Urinary bladder (tissue), 4 donors: ENCODE results near the gene SLC4A7. TPM values are rescaled to one million over a fixed set of nuclear protein-coding genes. Genes with fewer than 3 reads are reported as not detected.

Experiments
- DNase-seq: peaks from one replicate; pipeline ENCODE4 v3.0.0-alpha.2; 2015; ENCODE audit errors: extremely low spot score
- H3K27ac ChIP-seq: one replicate; pipeline ENCODE4 v1.5.1; 2013; ENCODE audit warnings: low read depth, mild to moderate bottlenecking, moderate library complexity
- H3K36me3 ChIP-seq: one replicate; pipeline ENCODE4 v1.6.1; 2013; ENCODE audit warnings: mild to moderate bottlenecking, moderate library complexity; ENCODE audit not compliant: insufficient read depth
- H3K4me1 ChIP-seq: one replicate; pipeline ENCODE4 v1.6.1; 2013; ENCODE audit warnings: mild to moderate bottlenecking, moderate library complexity; ENCODE audit not compliant: insufficient read depth
- H3K4me3 ChIP-seq: one replicate; pipeline ENCODE4 v1.5.1; 2013; ENCODE audit warnings: low read depth, low read length
- WGBS: extraction: QIAGEN DNeasy Blood & Tissue Kit; methylation state at CpG from one replicate; pipeline ENCODE4 v1.1.7; 2013; 5-methylcytosine and 5-hydroxymethylcytosine counted together
- polyA plus RNA-seq: library from polyadenylated mRNA; stranded (reverse); fragments of 200-250 nt; gene quantifications from one replicate; pipeline ENCODE4 v1.2.3, GENCODE V29; 2013
- small RNA-seq: library from RNA; depleted of rRNA; stranded (forward); fragments of <200 nt; gene quantifications from one replicate; pipeline ENCODE3, GENCODE V24; 2014
- total RNA-seq: library from RNA; depleted of rRNA; stranded (reverse); fragments of >200 nt; gene quantifications from one replicate; pipeline ENCODE4 v1.2.3, GENCODE V29; 2014
- donor health status: healthy with polysubstance abuse.
- donor health status: healthy.

The SLC4A7 gene
- total and polyA plus RNA-seq, 2 donors = 13.7 to 110 TPM

DNA sequence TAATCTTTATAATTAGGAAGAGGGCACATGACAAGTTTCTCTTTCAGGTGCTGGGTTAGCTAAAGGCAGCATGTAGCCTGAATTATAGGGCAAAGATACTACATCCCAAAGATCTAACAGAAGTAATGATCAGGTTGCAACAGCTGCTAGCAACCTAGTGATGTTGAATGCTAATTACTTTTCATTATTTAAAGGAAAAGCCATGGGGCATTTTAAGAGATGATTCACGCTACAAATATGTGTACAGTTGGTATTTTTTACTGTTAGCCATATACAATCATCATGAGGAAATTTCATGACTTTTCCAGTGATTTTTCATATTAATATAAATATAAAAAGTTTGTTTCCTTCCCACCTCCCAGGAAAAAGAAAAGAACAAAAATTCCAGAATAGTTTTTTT is 158.0 kb downstream of the SLC4A7 start:
- WGBS = 66% methylated on average over 1 of the region's 1 CpG
- H3K27ac ChIP-seq = no peak overlapping the region
- no peaks in the 10 kb centered on the region for H3K36me3 ChIP-seq
- H3K4me1 ChIP-seq = no peaks in the 10 kb centered on the region
- DNase-seq = no peak
- no peak overlapping the region for H3K4me3 ChIP-seq

DNA sequence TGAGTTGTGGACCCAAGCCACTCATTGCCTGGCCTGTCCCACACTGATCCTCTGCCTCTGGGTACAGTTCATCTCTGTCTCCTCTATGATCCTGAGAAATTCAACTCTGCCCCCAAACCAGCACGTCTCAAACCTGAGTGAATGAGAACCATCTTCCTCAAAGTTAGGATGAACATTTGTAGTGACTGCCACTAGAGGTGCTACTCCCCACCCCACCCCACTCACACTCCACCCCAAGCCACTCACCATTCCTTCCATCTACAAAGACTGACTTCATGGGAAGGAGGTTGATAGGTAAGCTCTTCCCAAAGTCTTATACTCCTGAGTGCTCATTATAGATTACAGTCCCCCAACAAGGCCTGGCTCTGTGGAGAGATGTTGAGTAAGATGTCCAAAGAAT is 158.8 kb downstream of the SLC4A7 start:
- no peaks in the 10 kb centered on the region for H3K36me3 ChIP-seq
- no peak overlapping the region for H3K27ac ChIP-seq
- no peak overlapping the region for H3K4me3 ChIP-seq
- H3K4me1 ChIP-seq = no peaks in the 10 kb centered on the region
- DNase-seq = no peak
- WGBS = 91% methylated on average over 1 of the region's 1 CpG

DNA sequence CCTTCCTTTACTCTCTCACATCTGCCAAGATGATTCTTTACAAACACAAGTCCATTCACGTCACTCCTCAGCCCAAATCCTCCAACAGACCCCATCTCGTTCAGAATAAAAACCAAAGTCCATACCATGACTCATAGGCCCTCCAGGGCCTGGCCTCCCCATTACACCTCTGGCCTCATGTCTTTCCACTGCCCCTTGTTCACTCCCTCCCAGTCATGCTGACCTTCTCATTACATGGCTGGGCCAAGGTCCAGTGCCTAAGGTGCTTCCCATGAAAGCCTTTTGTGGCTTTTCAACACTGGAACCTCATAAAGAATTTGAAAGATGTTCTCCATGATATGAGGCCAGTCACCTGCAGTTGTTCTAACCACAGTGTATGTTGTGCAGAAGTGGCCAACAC is 159.5 kb downstream of the SLC4A7 start:
- H3K27ac ChIP-seq = no peak overlapping the region
- H3K36me3 ChIP-seq = no peaks in the 10 kb centered on the region
- DNase-seq = no peak
- no peak overlapping the region for H3K4me3 ChIP-seq
- H3K4me1 ChIP-seq = no peaks in the 10 kb centered on the region
- 80% methylated on average over 2 of the region's 2 CpGs for WGBS

DNA sequence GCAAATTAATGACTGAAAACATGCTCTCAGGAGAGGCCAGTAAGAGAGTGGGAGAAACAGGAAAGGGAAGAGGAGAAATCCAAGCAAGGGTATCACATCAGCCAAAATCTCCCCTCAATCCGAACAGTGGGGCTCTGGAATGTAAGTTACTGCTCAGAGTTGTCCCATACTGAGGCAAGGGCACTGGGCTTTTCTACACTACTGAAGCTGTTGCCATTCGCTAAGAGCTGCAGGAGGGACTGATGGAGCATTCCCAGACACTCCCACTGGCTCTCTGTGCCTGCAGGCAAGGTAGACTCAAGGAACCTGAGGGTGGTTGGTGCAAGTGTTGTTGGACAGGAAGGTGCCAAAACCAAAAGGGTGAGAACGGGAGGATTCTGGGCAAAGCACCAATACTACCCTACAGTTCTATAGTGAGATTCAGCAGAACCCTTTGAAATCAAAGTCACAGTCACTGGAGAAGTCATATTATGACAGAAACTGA is 161.1 kb downstream of the SLC4A7 start:
- Histone ChIP-seq H3K27ac (no peak overlapping the region), H3K4me3 (no peak overlapping the region), H3K4me1 (no peaks in the 10 kb centered on the region), H3K36me3 (no peaks in the 10 kb centered on the region)
- 84% methylated on average over 3 of the region's 3 CpGs for WGBS
- DNase-seq = no peak

Small RNA genes lying within 50 kb of the gene (small RNA-seq; reads per million reads assigned to genes)
- gene AC137675.1 = not detected
- gene RNU1-96P = not detected

Other genes starting within 250 kb of the SLC4A7 start
- gene NEK10, start 115.0 kb downstream of the SLC4A7 start, total RNA-seq = 7.5 TPM
- gene NEK10, start 115.0 kb downstream of the SLC4A7 start, polyA plus RNA-seq = 2.0 TPM
- 0.74 TPM for gene EOMES, start 237.9 kb upstream of the SLC4A7 start, total RNA-seq
- gene EOMES, start 237.9 kb upstream of the SLC4A7 start, polyA plus RNA-seq = 0.10 TPM